Measurements from ENCODE around the gene PRICKLE2. TPM values are rescaled to one million over a fixed set of nuclear protein-coding genes. Genes with fewer than 3 reads are reported as not detected.

PRICKLE2 gene
- total RNA-seq, 1 donor from 2014 or later: 43.2 TPM

DNA sequence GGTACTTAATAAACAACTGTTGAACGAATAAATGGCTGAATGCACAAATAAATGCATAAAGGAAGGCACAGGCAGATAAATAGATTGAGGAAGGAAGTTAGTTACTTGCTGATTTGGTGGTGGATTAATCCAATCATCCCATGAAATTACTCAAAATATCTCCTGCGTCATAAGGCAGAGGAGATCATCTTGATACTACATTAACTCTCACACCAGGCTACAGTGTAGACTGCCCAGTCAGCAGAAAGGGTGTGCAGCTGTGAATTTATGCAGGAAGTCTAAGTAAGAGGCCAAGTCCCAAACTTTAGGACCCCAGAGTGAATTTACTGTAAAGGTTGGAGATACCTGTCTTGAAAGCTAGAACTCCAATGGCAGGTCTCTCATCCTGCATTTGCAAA is 38.6 kb downstream of the PRICKLE2 start:
- H3K27me3 Mint-ChIP-seq (ENCODE audit: low read depth): no peaks in the 10 kb centered on the region
- peak overlapping the region; percentile 98 for H3K27ac Mint-ChIP-seq
- no peak overlapping the region for H3K4me3 Mint-ChIP-seq
- DNase-seq (ENCODE audit: low spot score in 2 of 2, unreplicated experiment in 2 of 2): no peak
- peaks cover 55% of the 10 kb centered on the region for H3K4me1 Mint-ChIP-seq
- H3K9me3 Mint-ChIP-seq: no peaks in the 10 kb centered on the region
- TF ChIP-seq, protein P1, sequence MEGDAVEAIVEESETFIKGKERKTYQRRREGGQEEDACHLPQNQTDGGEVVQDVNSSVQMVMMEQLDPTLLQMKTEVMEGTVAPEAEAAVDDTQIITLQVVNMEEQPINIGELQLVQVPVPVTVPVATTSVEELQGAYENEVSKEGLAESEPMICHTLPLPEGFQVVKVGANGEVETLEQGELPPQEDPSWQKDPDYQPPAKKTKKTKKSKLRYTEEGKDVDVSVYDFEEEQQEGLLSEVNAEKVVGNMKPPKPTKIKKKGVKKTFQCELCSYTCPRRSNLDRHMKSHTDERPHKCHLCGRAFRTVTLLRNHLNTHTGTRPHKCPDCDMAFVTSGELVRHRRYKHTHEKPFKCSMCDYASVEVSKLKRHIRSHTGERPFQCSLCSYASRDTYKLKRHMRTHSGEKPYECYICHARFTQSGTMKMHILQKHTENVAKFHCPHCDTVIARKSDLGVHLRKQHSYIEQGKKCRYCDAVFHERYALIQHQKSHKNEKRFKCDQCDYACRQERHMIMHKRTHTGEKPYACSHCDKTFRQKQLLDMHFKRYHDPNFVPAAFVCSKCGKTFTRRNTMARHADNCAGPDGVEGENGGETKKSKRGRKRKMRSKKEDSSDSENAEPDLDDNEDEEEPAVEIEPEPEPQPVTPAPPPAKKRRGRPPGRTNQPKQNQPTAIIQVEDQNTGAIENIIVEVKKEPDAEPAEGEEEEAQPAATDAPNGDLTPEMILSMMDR (IDR thresholded peaks at IDR 0.05; ENCODE audit: unreplicated experiment): no peak
- peaks cover 6% of the 10 kb centered on the region for H3K36me3 Mint-ChIP-seq

GRCh38 chr3:64185436-64185835 is 39.8 kb downstream of the PRICKLE2 start:
- Mint-ChIP-seq H3K9me3 (no peaks in the 10 kb centered on the region), H3K27ac (peak overlapping the region; percentile 63), H3K4me1 (peaks cover 55% of the 10 kb centered on the region)

DNA sequence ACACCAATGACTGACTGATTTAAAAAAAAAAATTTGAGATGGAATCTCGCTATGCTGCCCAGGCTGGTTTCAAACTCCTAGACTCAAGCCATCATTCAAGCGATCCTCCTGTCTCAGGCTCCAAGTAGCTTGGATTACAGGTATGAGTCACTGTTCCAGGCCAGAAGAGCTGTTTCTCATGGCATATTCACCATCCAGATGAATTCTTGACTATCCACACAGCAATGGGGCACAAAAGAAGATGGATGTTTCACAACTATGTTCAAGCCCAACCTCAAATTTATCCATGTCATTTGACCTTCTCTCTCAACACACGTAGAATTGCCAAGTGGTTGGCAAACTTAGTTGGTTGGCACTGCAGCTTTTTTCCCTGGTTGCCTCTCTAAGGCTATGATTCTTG is 40.6 kb downstream of the PRICKLE2 start:
- H3K4me3 Mint-ChIP-seq: no peak overlapping the region
- no peaks in the 10 kb centered on the region for H3K27me3 Mint-ChIP-seq (ENCODE audit: low read depth)
- H3K4me1 Mint-ChIP-seq: peaks cover 52% of the 10 kb centered on the region
- TF ChIP-seq, protein P1 (IDR thresholded peaks at IDR 0.05; ENCODE audit: unreplicated experiment): no peak
- H3K36me3 Mint-ChIP-seq: peaks cover 2% of the 10 kb centered on the region
- H3K27ac Mint-ChIP-seq: peak overlapping the region; percentile 63
- H3K9me3 Mint-ChIP-seq: no peaks in the 10 kb centered on the region
- DNase-seq (ENCODE audit: low spot score in 2 of 2, unreplicated experiment in 2 of 2): no peak

More at GRCh38 chr3:64185436-64185835, 39.8 kb downstream of the PRICKLE2 start:
- TF ChIP-seq, protein P1 (IDR thresholded peaks at IDR 0.05; ENCODE audit: unreplicated experiment): no peak
- no peak overlapping the region for H3K4me3 Mint-ChIP-seq
- peaks cover 2% of the 10 kb centered on the region for H3K36me3 Mint-ChIP-seq
- DNase-seq (ENCODE audit: low spot score in 2 of 2, unreplicated experiment in 2 of 2): no peak
- H3K27me3 Mint-ChIP-seq (ENCODE audit: low read depth): no peaks in the 10 kb centered on the region

DNA sequence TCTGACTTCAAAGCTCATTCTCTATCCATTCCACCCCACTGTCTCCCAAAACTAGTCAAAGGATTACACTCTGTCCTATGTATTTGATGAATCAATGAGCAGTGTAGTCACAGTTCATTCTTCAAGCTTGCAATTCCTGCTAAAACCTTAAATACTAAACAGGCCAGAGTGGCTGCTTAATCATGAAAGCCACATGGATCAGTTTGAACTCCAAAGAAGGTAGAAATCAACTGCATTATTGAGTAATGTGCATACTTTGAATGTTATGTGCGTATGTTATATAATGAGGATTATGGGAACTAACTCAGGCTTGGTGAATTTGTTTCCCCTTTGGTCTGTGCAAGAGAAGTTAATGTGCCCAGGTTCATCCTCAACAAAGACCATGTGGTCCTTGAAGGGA is 45.4 kb downstream of the PRICKLE2 start:
- Mint-ChIP-seq H3K27ac (no peak overlapping the region), H3K27me3 (ENCODE audit: low read depth) (no peaks in the 10 kb centered on the region), H3K4me3 (no peak overlapping the region), H3K36me3 (peaks cover 21% of the 10 kb centered on the region), H3K4me1 (peaks cover 7% of the 10 kb centered on the region), H3K9me3 (peaks cover 7% of the 10 kb centered on the region)
- DNase-seq (ENCODE audit: low spot score in 2 of 2, unreplicated experiment in 2 of 2): no peak
- TF ChIP-seq, protein P1 (IDR thresholded peaks at IDR 0.05; ENCODE audit: unreplicated experiment): no peak

- Mint-ChIP-seq H3K36me3 (peaks cover 21% of the 10 kb centered on the region), H3K27me3 (ENCODE audit: low read depth) (no peaks in the 10 kb centered on the region), H3K4me1 (peaks cover 2% of the 10 kb centered on the region), H3K9me3 (peaks cover 7% of the 10 kb centered on the region), H3K27ac (no peak overlapping the region), H3K4me3 (no peak overlapping the region)
- TF ChIP-seq, protein P1 (IDR thresholded peaks at IDR 0.05; ENCODE audit: unreplicated experiment): no peak
- DNase-seq (ENCODE audit: low spot score in 2 of 2, unreplicated experiment in 2 of 2): no peak
Observed at GRCh38 chr3:64179249-64179648, 46.0 kb downstream of the PRICKLE2 start.

DNA sequence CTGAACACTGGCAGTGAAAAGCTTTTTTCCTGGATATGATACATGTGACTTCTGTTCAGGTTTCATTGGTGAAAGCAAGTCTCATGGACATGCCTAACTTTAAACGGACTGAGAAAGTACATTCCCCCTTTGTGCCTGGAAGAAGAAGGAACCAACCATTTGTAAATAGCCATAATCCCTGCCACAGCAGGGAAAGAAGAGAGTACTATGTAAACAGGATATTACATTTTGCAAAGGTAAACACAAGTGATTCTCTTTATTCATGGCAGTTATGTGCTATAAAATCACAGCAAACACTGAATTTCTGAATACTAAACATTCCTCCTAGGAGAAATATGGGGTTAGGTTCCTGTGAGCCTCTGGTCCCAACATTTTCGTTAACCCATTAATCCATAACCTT is 46.8 kb downstream of the PRICKLE2 start:
- TF ChIP-seq, protein P1 (IDR thresholded peaks at IDR 0.05; ENCODE audit: unreplicated experiment): no peak
- Mint-ChIP-seq H3K4me1 (peaks cover 2% of the 10 kb centered on the region), H3K9me3 (peaks cover 7% of the 10 kb centered on the region), H3K36me3 (peaks cover 21% of the 10 kb centered on the region), H3K27ac (no peak overlapping the region), H3K27me3 (ENCODE audit: low read depth) (no peaks in the 10 kb centered on the region), H3K4me3 (no peak overlapping the region)
- no peak for DNase-seq (ENCODE audit: low spot score in 2 of 2, unreplicated experiment in 2 of 2)
